Liver (tissue), 9 donors: ENCODE results near the gene ACADSB. TPM values are rescaled to one million over a fixed set of nuclear protein-coding genes. Genes with fewer than 3 reads are reported as not detected.

Experiments used
- DNase-seq: peaks from one replicate; pipeline ENCODE4 v3.0.0-alpha.2; 2017; ENCODE audit warnings: low spot score
- H3K27ac ChIP-seq, 2 donors: one replicate each; pipeline ENCODE4 v1.7.0; 2013; ENCODE audit warnings: inconsistent platforms in 2 of 2, low read length in 2 of 2, control low read depth in 1 of 2, low read depth in 1 of 2, mild to moderate bottlenecking in 1 of 2
- H3K27me3 ChIP-seq, 4 donors: one replicate each; pipeline versions ENCODE4 v1.6.1 to v1.7.0; 2013; ENCODE audit warnings: low read length in 3 of 4, inconsistent platforms in 1 of 4, mild to moderate bottlenecking in 1 of 4, moderate library complexity in 1 of 4; ENCODE audit not compliant: control insufficient read depth in 4 of 4, insufficient read depth in 4 of 4
- H3K36me3 ChIP-seq, 4 donors: one replicate each; pipeline versions ENCODE4 v1.6.1 to v1.7.0; 2013; ENCODE audit warnings: low read length in 3 of 4, mild to moderate bottlenecking in 3 of 4, low read depth in 1 of 4, moderate library complexity in 1 of 4; ENCODE audit not compliant: control insufficient read depth in 4 of 4, insufficient read depth in 3 of 4
- H3K4me1 ChIP-seq, 4 donors: one replicate each; pipeline versions ENCODE4 v1.6.1 to v1.7.0; 2013; ENCODE audit warnings: low read length in 3 of 4, mild to moderate bottlenecking in 3 of 4, moderate library complexity in 1 of 4; ENCODE audit not compliant: control insufficient read depth in 4 of 4, insufficient read depth in 4 of 4
- H3K4me3 ChIP-seq, 3 donors: one replicate each; pipeline versions ENCODE4 v1.6.1 to v1.7.0; 2013; ENCODE audit warnings: low read length in 3 of 3, control low read depth in 1 of 3, low read depth in 1 of 3, mild to moderate bottlenecking in 1 of 3
- H3K9ac ChIP-seq, 2 donors: one replicate each; pipeline ENCODE4 v1.7.0; 2013; ENCODE audit warnings: low read length in 2 of 2, mild to moderate bottlenecking in 2 of 2, moderate library complexity in 2 of 2, control low read depth in 1 of 2, low read depth in 1 of 2
- H3K9me3 ChIP-seq, 4 donors: one replicate each; pipeline versions ENCODE4 v1.6.1 to v1.7.0; 2013; ENCODE audit warnings: low read length in 3 of 4; ENCODE audit not compliant: control insufficient read depth in 4 of 4
- EGR1 ChIP-seq, 2 donors: IDR thresholded peaks; 2 replicates each; pipeline ENCODE4 v1.6.1; 2016 to 2018; ENCODE audit warnings: antibody characterized with exemption in 2 of 2, low read depth in 2 of 2
- FOXA1 ChIP-seq: IDR thresholded peaks from 2 replicates; pipeline ENCODE4 v1.6.1; 2016; ENCODE audit warnings: antibody characterized with exemption
- FOXA2 ChIP-seq: IDR thresholded peaks from 2 replicates; pipeline ENCODE4 v1.6.1; 2016; ENCODE audit warnings: antibody characterized with exemption
- HNF4A ChIP-seq, 2 donors: conservative IDR thresholded peaks; 2 replicates each; pipeline ENCODE4 v1.6.1; 2016; ENCODE audit warnings: antibody characterized with exemption in 2 of 2, mild to moderate bottlenecking in 2 of 2
- HNF4G ChIP-seq: IDR thresholded peaks from 2 replicates; pipeline ENCODE4 v1.6.1; 2016; ENCODE audit warnings: antibody characterized with exemption
- RAD21 ChIP-seq, 2 donors: IDR thresholded peaks; 2 replicates each; pipeline ENCODE4 v1.6.1; 2016; ENCODE audit warnings: antibody characterized with exemption in 2 of 2, mild to moderate bottlenecking in 2 of 2
- RXRA ChIP-seq, 2 donors: IDR thresholded peaks; 2 replicates each; pipeline ENCODE4 v1.6.1; 2017 to 2018; ENCODE audit warnings: antibody characterized with exemption in 2 of 2, mild to moderate bottlenecking in 1 of 2
- SP1 ChIP-seq: IDR thresholded peaks from 2 replicates; pipeline ENCODE4 v1.6.1; 2018; ENCODE audit warnings: antibody characterized with exemption, mild to moderate bottlenecking
- TAF1 ChIP-seq: conservative IDR thresholded peaks from 2 replicates; pipeline ENCODE4 v1.6.1; 2016; ENCODE audit warnings: antibody characterized with exemption, mild to moderate bottlenecking
- YY1 ChIP-seq: IDR thresholded peaks from 2 replicates; pipeline ENCODE4 v1.6.1; 2016; ENCODE audit warnings: antibody characterized with exemption, mild to moderate bottlenecking
- WGBS: extraction: QIAGEN DNeasy Blood & Tissue Kit; methylation state at CpG from one replicate; pipeline ENCODE4 v1.1.7; 2013; 5-methylcytosine and 5-hydroxymethylcytosine counted together
- polyA plus RNA-seq, 2 donors: library from polyadenylated mRNA; stranded (reverse) in 1 of 2; unstranded in 1 of 2; fragments of 200-250 nt in 1 of 2; fragments of >200 nt in 1 of 2; fragmentation: Nextera tagmentation in 1 of 2; extraction: Ambion mirVana in 1 of 2; gene quantifications; one replicate each; pipeline versions ENCODE4 v1.2.1 to v1.2.3, GENCODE V29; 2013 to 2015
- total RNA-seq, 2 donors: library from RNA; depleted of rRNA; stranded (reverse); fragments of >200 nt; gene quantifications; one replicate each; pipeline ENCODE4 v1.2.3, GENCODE V29; 2014
- TF ChIP-seq, protein P1 (sequence below): IDR thresholded peaks from 2 replicates; pipeline ENCODE4 v1.6.1; 2016; ENCODE audit warnings: antibody characterized with exemption
- TF ChIP-seq, protein P2 (sequence below): fragments of 150-350 bp; IDR thresholded peaks from 2 replicates; pipeline ENCODE4 v1.5.1; 2017; ENCODE audit warnings: improper control_type of control experiment, low read depth, low read length; ENCODE audit not compliant: missing input control
- TF ChIP-seq, protein P3 (sequence below): IDR thresholded peaks from 2 replicates; pipeline ENCODE4 v1.6.1; 2016; ENCODE audit warnings: antibody characterized with exemption, mild to moderate bottlenecking
- TF ChIP-seq, protein P4 (sequence below): IDR thresholded peaks from 2 replicates; pipeline ENCODE4 v1.6.1; 2016; ENCODE audit warnings: antibody characterized with exemption
- donor health status: healthy.
- donor health status: healthy.
- donor health status: healthy.
- donor health status: healthy.
- donor health status: healthy.

Gene ACADSB
- total and polyA plus RNA-seq, 4 donors, result 97.9 to 164 (median 110) TPM

DNA sequence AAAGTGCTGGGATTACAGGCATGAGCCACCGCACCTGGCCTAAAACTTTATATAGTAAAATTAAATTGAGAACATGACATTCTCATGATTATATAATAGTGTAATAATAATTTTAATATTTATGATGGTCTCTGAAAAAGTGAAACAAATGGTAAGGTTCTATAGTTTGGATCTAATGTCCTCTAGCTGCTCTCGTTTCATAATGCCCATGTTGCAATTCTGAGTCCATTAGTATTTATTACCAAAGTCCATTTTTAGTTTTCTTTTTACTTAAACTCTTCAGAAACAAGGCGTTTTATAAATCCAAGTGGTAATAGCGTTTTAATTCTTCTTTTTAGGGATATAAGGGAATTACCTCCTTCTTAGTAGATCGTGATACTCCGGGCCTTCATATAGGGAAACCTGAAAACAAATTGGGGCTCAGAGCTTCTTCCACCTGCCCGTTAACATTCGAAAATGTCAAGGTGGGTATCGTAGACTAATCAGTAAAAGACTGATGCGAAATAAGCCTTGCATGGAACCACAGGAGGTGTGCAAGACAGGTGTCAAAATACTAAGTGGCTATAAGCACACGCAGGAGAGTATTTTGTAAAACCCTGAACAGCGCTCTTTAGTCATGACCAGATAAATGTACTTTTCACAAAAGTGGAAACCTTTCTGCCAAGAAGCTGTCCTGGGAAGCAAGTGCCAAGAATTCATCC lies 34.1 kb downstream of the ACADSB start:
- WGBS, result 57% methylated on average over 12 of the region's 12 CpGs
- TF ChIP-seq YY1 (peak; percentile 66), HNF4A (conservative IDR thresholded peaks at IDR 0.05) (peak; percentile 84 to 85), SP1 (peak; percentile 33), FOXA2 (no peak), HNF4G (peak; percentile 39), RXRA (IDR thresholded peaks at IDR 0.05) (peak; percentile 56 to 69), FOXA1 (no peak), EGR1 (IDR thresholded peaks at IDR 0.05; ENCODE audit: low read depth in 2 of 2) (no peak)
- TF ChIP-seq, protein P1, sequence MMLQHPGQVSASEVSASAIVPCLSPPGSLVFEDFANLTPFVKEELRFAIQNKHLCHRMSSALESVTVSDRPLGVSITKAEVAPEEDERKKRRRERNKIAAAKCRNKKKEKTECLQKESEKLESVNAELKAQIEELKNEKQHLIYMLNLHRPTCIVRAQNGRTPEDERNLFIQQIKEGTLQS, result no peak
- TF ChIP-seq, protein P2, sequence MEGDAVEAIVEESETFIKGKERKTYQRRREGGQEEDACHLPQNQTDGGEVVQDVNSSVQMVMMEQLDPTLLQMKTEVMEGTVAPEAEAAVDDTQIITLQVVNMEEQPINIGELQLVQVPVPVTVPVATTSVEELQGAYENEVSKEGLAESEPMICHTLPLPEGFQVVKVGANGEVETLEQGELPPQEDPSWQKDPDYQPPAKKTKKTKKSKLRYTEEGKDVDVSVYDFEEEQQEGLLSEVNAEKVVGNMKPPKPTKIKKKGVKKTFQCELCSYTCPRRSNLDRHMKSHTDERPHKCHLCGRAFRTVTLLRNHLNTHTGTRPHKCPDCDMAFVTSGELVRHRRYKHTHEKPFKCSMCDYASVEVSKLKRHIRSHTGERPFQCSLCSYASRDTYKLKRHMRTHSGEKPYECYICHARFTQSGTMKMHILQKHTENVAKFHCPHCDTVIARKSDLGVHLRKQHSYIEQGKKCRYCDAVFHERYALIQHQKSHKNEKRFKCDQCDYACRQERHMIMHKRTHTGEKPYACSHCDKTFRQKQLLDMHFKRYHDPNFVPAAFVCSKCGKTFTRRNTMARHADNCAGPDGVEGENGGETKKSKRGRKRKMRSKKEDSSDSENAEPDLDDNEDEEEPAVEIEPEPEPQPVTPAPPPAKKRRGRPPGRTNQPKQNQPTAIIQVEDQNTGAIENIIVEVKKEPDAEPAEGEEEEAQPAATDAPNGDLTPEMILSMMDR, result no peak
- TF ChIP-seq, protein P3, sequence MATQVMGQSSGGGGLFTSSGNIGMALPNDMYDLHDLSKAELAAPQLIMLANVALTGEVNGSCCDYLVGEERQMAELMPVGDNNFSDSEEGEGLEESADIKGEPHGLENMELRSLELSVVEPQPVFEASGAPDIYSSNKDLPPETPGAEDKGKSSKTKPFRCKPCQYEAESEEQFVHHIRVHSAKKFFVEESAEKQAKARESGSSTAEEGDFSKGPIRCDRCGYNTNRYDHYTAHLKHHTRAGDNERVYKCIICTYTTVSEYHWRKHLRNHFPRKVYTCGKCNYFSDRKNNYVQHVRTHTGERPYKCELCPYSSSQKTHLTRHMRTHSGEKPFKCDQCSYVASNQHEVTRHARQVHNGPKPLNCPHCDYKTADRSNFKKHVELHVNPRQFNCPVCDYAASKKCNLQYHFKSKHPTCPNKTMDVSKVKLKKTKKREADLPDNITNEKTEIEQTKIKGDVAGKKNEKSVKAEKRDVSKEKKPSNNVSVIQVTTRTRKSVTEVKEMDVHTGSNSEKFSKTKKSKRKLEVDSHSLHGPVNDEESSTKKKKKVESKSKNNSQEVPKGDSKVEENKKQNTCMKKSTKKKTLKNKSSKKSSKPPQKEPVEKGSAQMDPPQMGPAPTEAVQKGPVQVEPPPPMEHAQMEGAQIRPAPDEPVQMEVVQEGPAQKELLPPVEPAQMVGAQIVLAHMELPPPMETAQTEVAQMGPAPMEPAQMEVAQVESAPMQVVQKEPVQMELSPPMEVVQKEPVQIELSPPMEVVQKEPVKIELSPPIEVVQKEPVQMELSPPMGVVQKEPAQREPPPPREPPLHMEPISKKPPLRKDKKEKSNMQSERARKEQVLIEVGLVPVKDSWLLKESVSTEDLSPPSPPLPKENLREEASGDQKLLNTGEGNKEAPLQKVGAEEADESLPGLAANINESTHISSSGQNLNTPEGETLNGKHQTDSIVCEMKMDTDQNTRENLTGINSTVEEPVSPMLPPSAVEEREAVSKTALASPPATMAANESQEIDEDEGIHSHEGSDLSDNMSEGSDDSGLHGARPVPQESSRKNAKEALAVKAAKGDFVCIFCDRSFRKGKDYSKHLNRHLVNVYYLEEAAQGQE, result peak; percentile 24
- peaks cover 6 to 20% (median 16%) of the 10 kb centered on the region in 4 donors for H3K4me1 ChIP-seq
- no peak for DNase-seq
- no peak overlapping the region for H3K4me3 ChIP-seq
- peaks cover 0 to 33% (median 25%) of the 10 kb centered on the region in 4 donors for H3K36me3 ChIP-seq
- peak overlapping the region; percentile 49 to 61 for H3K9ac ChIP-seq
- no peaks in the 10 kb centered on the region for H3K27me3 ChIP-seq
- H3K27ac ChIP-seq, result peak overlapping the region; percentile 85 to 88
- H3K9me3 ChIP-seq, result peaks cover 0 to 6% (median 0%) of the 10 kb centered on the region in 4 donors

DNA sequence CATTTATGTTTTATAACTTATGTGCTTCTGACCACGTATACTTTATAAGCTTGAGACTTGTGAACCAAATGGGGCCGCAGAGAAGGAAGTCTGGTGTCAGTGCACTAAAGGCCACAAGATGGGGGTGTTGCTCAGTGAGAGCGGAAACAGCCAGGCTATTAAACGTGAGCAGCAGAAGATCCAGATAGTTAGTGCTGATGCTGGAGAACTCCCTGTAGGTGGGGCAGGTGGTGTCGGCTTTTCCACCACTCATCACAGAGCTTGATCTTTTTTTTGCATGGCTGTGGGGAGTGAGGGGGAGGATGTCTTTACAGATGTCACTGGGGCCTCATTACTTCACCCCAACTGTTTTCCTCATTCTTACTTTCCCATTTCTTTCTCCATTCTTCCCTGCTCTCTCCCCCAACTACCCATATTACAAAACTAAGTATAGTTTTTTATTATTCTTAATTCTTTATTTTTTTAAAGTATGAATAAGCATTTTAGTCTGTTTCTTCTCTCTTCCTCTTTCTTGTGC lies 34.7 kb downstream of the ACADSB start:
- peak; percentile 53 for DNase-seq
- Histone ChIP-seq H3K36me3 (peaks cover 0 to 38% (median 29%) of the 10 kb centered on the region in 4 donors), H3K27ac (peak overlapping the region; percentile 85 to 88), H3K4me1 (peaks cover 6 to 20% (median 15%) of the 10 kb centered on the region in 4 donors), H3K9ac (peak overlapping the region; percentile 49 to 61), H3K27me3 (no peaks in the 10 kb centered on the region), H3K9me3 (peaks cover 0 to 6% (median 0%) of the 10 kb centered on the region in 4 donors), H3K4me3 (no peak overlapping the region)
- WGBS, result 7% methylated on average over 5 of the region's 5 CpGs
- TF ChIP-seq RAD21 (IDR thresholded peaks at IDR 0.05) (peak; percentile 90 to 92), HNF4A (conservative IDR thresholded peaks at IDR 0.05) (peak in 1 of 2 donors; percentile 3), TAF1 (no peak), FOXA2 (no peak), RXRA (IDR thresholded peaks at IDR 0.05) (peak in 1 of 2 donors; percentile 38)
- TF ChIP-seq, protein P2, result peak; percentile 82
- TF ChIP-seq, protein P4, sequence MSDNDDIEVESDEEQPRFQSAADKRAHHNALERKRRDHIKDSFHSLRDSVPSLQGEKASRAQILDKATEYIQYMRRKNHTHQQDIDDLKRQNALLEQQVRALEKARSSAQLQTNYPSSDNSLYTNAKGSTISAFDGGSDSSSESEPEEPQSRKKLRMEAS, result no peak
